SK-N-SH (cell line): Measurements from ENCODE around the gene TROAP. TPM values are rescaled to one million over a fixed set of nuclear protein-coding genes. Genes with fewer than 3 reads are reported as not detected.

Experiments
- CTCF ChIA-PET: fragments of 300-600, 350-600 bp; formaldehyde crosslinking; extraction: SDS; loops from one replicate; lab custom pipeline; 2021; lab: Yijun Ruan, JAX
- POLR2A ChIA-PET: fragments of 350-600 bp; sonication (Branson Sonifier 250); formaldehyde crosslinking; extraction: SDS; loops from one replicate; lab custom pipeline; 2020; ENCODE audit warnings: antibody characterized with exemption, inconsistent platforms; lab: Yijun Ruan, JAX
- DNase-seq: peaks from one replicate; pipeline ENCODE4 v3.0.0; 2012
- H2AFZ ChIP-seq: fragments of 200-600 bp; sonication (generic); 2 replicates; pipeline ENCODE4 v1.8.1; 2016; ENCODE audit warnings: antibody characterized with exemption, mild to moderate bottlenecking, low read depth
- H3F3A ChIP-seq: fragments of 200-600 bp; sonication (generic); replicated peaks from 2 replicates; pipeline ENCODE3; 2016; ENCODE audit warnings: antibody characterized with exemption, mild to moderate bottlenecking; ENCODE audit not compliant: insufficient read depth
- H3K27ac ChIP-seq, 2 experiments: fragments of 200-500 bp in 1 of 2; fragments of 200-600 bp in 1 of 2; sonication (Bioruptor generic) in 1 of 2; sonication (generic), shearing (Covaris generic) in 1 of 2; 2 replicates each; pipeline versions ENCODE4 v1.5.1 to v1.6.1; 2014 to 2016; ENCODE audit warnings: low read depth in 2 of 2, inconsistent platforms in 1 of 2, low read length in 1 of 2, mild to moderate bottlenecking in 1 of 2, mixed read lengths in 1 of 2
- H3K27me3 ChIP-seq: fragments of 200-600 bp; sonication (generic), shearing (Covaris generic); 2 replicates; pipeline ENCODE4 v1.6.1; 2016; ENCODE audit warnings: mixed run types; ENCODE audit not compliant: insufficient read depth
- H3K36me3 ChIP-seq, 2 experiments: fragments of 200-500 bp in 1 of 2; fragments of 200-600 bp in 1 of 2; sonication (Bioruptor generic) in 1 of 2; sonication (generic) in 1 of 2; replicated peaks in 1 of 2; 2 replicates each; pipeline versions ENCODE3 to v1.5.1; 2014 to 2016; ENCODE audit warnings: low read length in 1 of 2, mild to moderate bottlenecking in 1 of 2; ENCODE audit not compliant: insufficient read depth in 2 of 2, control insufficient read depth in 1 of 2
- H3K4me1 ChIP-seq, 2 experiments: fragments of 200-500 bp in 1 of 2; fragments of 200-600 bp in 1 of 2; sonication (Bioruptor generic) in 1 of 2; sonication (generic), shearing (Covaris generic) in 1 of 2; 2 replicates each; pipeline versions ENCODE4 v1.5.1 to v1.6.1; 2014 to 2016; ENCODE audit warnings: low read depth in 1 of 2, low read length in 1 of 2, mixed run types in 1 of 2; ENCODE audit not compliant: insufficient read depth in 2 of 2, control insufficient read depth in 1 of 2
- H3K4me2 ChIP-seq: fragments of 200-600 bp; sonication (generic), shearing (Covaris generic); 2 replicates; pipeline ENCODE4 v1.6.1; 2017; ENCODE audit warnings: mixed run types
- H3K4me3 ChIP-seq, 2 experiments: fragments of 200-500 bp in 1 of 2; fragments of 200-600 bp in 1 of 2; sonication (Bioruptor generic) in 1 of 2; sonication (generic), shearing (Covaris generic) in 1 of 2; 2 replicates each; pipeline versions ENCODE4 v1.5.1 to v1.8.1; 2014 to 2016; ENCODE audit warnings: low read depth in 2 of 2, inconsistent platforms in 1 of 2, low read length in 1 of 2, mild to moderate bottlenecking in 1 of 2, mixed read lengths in 1 of 2, moderate library complexity in 1 of 2
- H3K79me2 ChIP-seq: fragments of 200-600 bp; sonication (generic); 2 replicates; pipeline ENCODE4 v1.8.1; 2017; ENCODE audit warnings: mild to moderate bottlenecking; ENCODE audit not compliant: insufficient read depth
- H3K9ac ChIP-seq: fragments of 200-600 bp; sonication (generic); 2 replicates; pipeline ENCODE4 v1.6.1; 2017; ENCODE audit warnings: mixed run types
- H3K9me2 ChIP-seq: fragments of 200-600 bp; sonication (generic); 2 replicates; pipeline ENCODE4 v1.6.1; 2017; ENCODE audit warnings: mixed run types
- H3K9me3 ChIP-seq: fragments of 200-600 bp; sonication (generic); 2 replicates; pipeline ENCODE4 v1.6.1; 2017; ENCODE audit warnings: mixed run types, mild to moderate bottlenecking, moderate library complexity
- H4K20me1 ChIP-seq: fragments of 200-600 bp; sonication (generic); 2 replicates; pipeline ENCODE4 v1.6.1; 2017; ENCODE audit warnings: mild to moderate bottlenecking, mixed run types; ENCODE audit not compliant: insufficient read depth
- EP300 ChIP-seq, 2 experiments: IDR thresholded peaks; 2 replicates each; pipeline versions ENCODE4 v1.4.0 to v1.6.1; 2012; ENCODE audit warnings: borderline replicate concordance in 1 of 2, low read depth in 1 of 2, low read length in 1 of 2
- FOXJ3 ChIP-seq: sonication (generic); formaldehyde crosslinking; IDR thresholded peaks from 2 replicates; pipeline ENCODE4 v1.5.1; 2020; ENCODE audit warnings: mild to moderate bottlenecking, missing genetic modification reagents
- GABPA ChIP-seq: IDR thresholded peaks from 2 replicates; pipeline ENCODE4 v1.4.0; 2012; ENCODE audit warnings: low read depth, mild to moderate bottlenecking
- GATA2 ChIP-seq: sonication (generic); formaldehyde crosslinking; IDR thresholded peaks from 2 replicates; pipeline ENCODE4 v1.5.0; 2020; ENCODE audit warnings: mild to moderate bottlenecking, missing genetic modification reagents
- MEF2A ChIP-seq: IDR thresholded peaks from 2 replicates; pipeline ENCODE4 v1.4.0; 2012; ENCODE audit warnings: low read depth, borderline replicate concordance
- RAD21 ChIP-seq: IDR thresholded peaks from 2 replicates; pipeline ENCODE4 v1.6.1; 2012; ENCODE audit warnings: mild to moderate bottlenecking, low read length
- RFX5 ChIP-seq: IDR thresholded peaks from 2 replicates; pipeline ENCODE4 v1.6.1; 2012; ENCODE audit warnings: mild to moderate bottlenecking, improper control_type of control experiment, low read length
- SMC3 ChIP-seq: IDR thresholded peaks from 2 replicates; pipeline ENCODE4 v1.6.1; 2012; ENCODE audit warnings: low read depth, low read length, improper control_type of control experiment
- WGBS: methylation state at CpG from one replicate; pipeline ENCODE4 v1.1.6; 2017; ENCODE audit warnings: low lambda C conversion rate; 5-methylcytosine and 5-hydroxymethylcytosine counted together
- polyA plus RNA-seq, 3 experiments: library from polyadenylated mRNA; depleted of rRNA; stranded (reverse); fragments of >200 nt; gene quantifications; 2 replicates each; pipeline ENCODE4 v1.2.3, GENCODE V29; 2012
- TF ChIP-seq, protein P1 (sequence below): IDR thresholded peaks from 2 replicates; pipeline ENCODE4 v1.6.1; 2012; ENCODE audit warnings: mild to moderate bottlenecking, low read depth, low read length, moderate library complexity
- TF ChIP-seq, protein P2 (sequence below): IDR thresholded peaks from 2 replicates; pipeline ENCODE4 v1.4.0; 2012; ENCODE audit warnings: low read depth
- TF ChIP-seq, protein P3 (sequence below): fragments of 200-600 bp; sonication (generic); IDR thresholded peaks from 2 replicates; pipeline ENCODE4 v1.6.1; 2017; ENCODE audit warnings: antibody characterized with exemption, mild to moderate bottlenecking, moderate library complexity
- TF ChIP-seq, protein P4 (sequence below): fragments of 150-350 bp; IDR thresholded peaks from 2 replicates; pipeline ENCODE4 v1.6.1; 2016; ENCODE audit warnings: mild to moderate bottlenecking, low read depth, low read length
- TF ChIP-seq, protein P5 (sequence below): IDR thresholded peaks from 2 replicates; pipeline ENCODE4 v1.4.0; 2012; ENCODE audit warnings: low read depth, borderline replicate concordance

TROAP gene
- polyA plus RNA-seq, 1 of the 3 experiments (the other 2 are of a cell fraction), result 26.2 TPM

DNA sequence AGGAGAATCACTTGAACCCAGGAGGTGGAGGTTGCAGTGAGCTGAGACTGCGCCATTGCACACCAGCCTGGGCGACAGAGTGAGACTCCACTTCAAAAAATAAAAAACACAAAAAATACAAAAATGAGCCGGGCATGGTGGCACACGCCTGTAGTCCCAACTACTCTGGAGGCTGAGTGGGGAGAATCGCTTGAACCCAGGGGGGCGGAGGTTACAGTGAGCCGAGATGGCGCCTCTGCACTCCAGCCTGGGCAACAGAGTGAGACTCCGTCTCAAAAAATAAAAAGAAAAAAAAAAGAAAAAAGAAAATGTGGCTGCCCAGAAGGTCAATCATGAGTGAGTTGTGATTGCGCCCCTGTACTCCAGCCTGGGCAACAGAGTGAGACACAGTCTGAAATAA, 32.9 kb downstream of the TROAP start (continued):
- TF ChIP-seq, protein P1, sequence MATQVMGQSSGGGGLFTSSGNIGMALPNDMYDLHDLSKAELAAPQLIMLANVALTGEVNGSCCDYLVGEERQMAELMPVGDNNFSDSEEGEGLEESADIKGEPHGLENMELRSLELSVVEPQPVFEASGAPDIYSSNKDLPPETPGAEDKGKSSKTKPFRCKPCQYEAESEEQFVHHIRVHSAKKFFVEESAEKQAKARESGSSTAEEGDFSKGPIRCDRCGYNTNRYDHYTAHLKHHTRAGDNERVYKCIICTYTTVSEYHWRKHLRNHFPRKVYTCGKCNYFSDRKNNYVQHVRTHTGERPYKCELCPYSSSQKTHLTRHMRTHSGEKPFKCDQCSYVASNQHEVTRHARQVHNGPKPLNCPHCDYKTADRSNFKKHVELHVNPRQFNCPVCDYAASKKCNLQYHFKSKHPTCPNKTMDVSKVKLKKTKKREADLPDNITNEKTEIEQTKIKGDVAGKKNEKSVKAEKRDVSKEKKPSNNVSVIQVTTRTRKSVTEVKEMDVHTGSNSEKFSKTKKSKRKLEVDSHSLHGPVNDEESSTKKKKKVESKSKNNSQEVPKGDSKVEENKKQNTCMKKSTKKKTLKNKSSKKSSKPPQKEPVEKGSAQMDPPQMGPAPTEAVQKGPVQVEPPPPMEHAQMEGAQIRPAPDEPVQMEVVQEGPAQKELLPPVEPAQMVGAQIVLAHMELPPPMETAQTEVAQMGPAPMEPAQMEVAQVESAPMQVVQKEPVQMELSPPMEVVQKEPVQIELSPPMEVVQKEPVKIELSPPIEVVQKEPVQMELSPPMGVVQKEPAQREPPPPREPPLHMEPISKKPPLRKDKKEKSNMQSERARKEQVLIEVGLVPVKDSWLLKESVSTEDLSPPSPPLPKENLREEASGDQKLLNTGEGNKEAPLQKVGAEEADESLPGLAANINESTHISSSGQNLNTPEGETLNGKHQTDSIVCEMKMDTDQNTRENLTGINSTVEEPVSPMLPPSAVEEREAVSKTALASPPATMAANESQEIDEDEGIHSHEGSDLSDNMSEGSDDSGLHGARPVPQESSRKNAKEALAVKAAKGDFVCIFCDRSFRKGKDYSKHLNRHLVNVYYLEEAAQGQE, result no peak
- TF ChIP-seq RFX5, result no peak
- no peak for TF ChIP-seq FOXJ3 (CRISPR knock-in tag)
- no peak for TF ChIP-seq MEF2A
- no peak for TF ChIP-seq GABPA
- no peak for TF ChIP-seq EP300 (IDR thresholded peaks at IDR 0.05; ENCODE audit: borderline replicate concordance in 1 of 2, low read depth in 1 of 2, low read length in 1 of 2)
- no peak for TF ChIP-seq SMC3

DNA sequence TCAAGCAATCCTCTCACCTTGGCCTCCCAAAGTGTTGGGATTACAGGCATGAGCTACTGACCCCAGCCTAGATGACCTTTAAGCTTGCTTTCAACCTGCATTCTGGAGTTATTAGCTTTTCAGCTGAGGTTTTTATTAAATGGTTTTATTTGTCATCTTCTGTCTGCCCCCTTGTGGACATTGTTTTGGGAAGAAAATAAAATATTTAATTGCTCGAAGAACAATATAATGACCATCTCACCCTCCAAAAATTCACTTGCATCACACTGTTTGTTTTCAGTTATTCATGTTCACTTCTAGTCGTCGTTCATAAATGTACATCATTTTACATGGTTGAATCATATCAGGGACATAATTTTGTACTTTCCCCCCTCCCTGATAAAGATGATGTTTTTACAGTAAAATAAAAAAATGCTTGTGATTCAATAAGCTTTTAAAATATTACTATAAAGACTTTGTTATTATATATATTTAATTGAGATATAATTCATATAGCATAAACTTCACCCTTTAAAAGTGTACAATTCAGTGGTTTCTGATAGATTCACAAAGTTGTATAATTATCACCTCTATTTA, 34.1 kb downstream of the TROAP start:
- TF ChIP-seq RFX5 (no peak), GATA2 (no peak), SMC3 (0 out of 2 replicates have a peak, but pooled peaks have one; percentile 13), GABPA (no peak), RAD21 (peak; percentile 47; the same call in 1 of the 2 replicates)
- TF ChIP-seq, protein P2, sequence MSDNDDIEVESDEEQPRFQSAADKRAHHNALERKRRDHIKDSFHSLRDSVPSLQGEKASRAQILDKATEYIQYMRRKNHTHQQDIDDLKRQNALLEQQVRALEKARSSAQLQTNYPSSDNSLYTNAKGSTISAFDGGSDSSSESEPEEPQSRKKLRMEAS, result no peak
- TF ChIP-seq, protein P3, sequence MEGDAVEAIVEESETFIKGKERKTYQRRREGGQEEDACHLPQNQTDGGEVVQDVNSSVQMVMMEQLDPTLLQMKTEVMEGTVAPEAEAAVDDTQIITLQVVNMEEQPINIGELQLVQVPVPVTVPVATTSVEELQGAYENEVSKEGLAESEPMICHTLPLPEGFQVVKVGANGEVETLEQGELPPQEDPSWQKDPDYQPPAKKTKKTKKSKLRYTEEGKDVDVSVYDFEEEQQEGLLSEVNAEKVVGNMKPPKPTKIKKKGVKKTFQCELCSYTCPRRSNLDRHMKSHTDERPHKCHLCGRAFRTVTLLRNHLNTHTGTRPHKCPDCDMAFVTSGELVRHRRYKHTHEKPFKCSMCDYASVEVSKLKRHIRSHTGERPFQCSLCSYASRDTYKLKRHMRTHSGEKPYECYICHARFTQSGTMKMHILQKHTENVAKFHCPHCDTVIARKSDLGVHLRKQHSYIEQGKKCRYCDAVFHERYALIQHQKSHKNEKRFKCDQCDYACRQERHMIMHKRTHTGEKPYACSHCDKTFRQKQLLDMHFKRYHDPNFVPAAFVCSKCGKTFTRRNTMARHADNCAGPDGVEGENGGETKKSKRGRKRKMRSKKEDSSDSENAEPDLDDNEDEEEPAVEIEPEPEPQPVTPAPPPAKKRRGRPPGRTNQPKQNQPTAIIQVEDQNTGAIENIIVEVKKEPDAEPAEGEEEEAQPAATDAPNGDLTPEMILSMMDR, result peak; percentile 71
- TF ChIP-seq, protein P4, sequence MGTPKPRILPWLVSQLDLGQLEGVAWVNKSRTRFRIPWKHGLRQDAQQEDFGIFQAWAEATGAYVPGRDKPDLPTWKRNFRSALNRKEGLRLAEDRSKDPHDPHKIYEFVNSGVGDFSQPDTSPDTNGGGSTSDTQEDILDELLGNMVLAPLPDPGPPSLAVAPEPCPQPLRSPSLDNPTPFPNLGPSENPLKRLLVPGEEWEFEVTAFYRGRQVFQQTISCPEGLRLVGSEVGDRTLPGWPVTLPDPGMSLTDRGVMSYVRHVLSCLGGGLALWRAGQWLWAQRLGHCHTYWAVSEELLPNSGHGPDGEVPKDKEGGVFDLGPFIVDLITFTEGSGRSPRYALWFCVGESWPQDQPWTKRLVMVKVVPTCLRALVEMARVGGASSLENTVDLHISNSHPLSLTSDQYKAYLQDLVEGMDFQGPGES, result no peak
- TF ChIP-seq, protein P5, sequence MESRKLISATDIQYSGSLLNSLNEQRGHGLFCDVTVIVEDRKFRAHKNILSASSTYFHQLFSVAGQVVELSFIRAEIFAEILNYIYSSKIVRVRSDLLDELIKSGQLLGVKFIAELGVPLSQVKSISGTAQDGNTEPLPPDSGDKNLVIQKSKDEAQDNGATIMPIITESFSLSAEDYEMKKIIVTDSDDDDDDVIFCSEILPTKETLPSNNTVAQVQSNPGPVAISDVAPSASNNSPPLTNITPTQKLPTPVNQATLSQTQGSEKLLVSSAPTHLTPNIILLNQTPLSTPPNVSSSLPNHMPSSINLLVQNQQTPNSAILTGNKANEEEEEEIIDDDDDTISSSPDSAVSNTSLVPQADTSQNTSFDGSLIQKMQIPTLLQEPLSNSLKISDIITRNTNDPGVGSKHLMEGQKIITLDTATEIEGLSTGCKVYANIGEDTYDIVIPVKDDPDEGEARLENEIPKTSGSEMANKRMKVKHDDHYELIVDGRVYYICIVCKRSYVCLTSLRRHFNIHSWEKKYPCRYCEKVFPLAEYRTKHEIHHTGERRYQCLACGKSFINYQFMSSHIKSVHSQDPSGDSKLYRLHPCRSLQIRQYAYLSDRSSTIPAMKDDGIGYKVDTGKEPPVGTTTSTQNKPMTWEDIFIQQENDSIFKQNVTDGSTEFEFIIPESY, result no peak
- Histone ChIP-seq H3F3A (peaks cover 24% of the 10 kb centered on the region), H3K27me3 (no peaks in the 10 kb centered on the region), H3K27ac (peak overlapping the region in 1 of 2 experiments; percentile 44; a peak in 1 of 4 replicates), H3K4me1 (no peaks in the 10 kb centered on the region), H3K9me2 (no peaks in the 10 kb centered on the region), H3K36me3 (no peaks in the 10 kb centered on the region), H2AFZ (no peak overlapping the region), H3K79me2 (no peaks in the 10 kb centered on the region), H3K9me3 (no peaks in the 10 kb centered on the region), H4K20me1 (no peaks in the 10 kb centered on the region), H3K4me2 (no peak overlapping the region), H3K9ac (peak overlapping the region; percentile 20; the same call in 1 of the 2 replicates), H3K4me3 (peak overlapping the region in 1 of 2 experiments; percentile 19; a peak in 1 of 4 replicates)
- CTCF ChIA-PET, result interaction anchor here (0.6 to 16.8 kb wide), 38 partner anchors 9 to 392 kb away, joined by 3 to 617 read pairs (median 8); partner anchors contain the start of genes DNAJC22 and SPATS2
- POLR2A ChIA-PET, result interaction anchor here (0.7 to 1.0 kb wide), 3 partner anchors 64 to 304 kb away, joined by 3 read pairs; no protein-coding TSS in a partner anchor
- DNase-seq, result peak; percentile 29
- 3% methylated on average over 3 of the region's 3 CpGs for WGBS
